GM19328 (cell line): Measurements from ENCODE around the gene GET4.

Experiments
- ATAC-seq: cut with Tn5 transposase; IDR thresholded peaks from one replicate; pipeline ENCODE4 v1.9.1; 2021; ENCODE audit warnings: mild to moderate bottlenecking, moderate library complexity; ENCODE audit not compliant: unreplicated experiment

The GET4 gene

GRCh38 chr7:924541-925231, 48.3 kb downstream of the GET4 start:
- peak; percentile 42 for ATAC-seq

GRCh38 chr7:925601-926000, 49.2 kb downstream of the GET4 start:
- no peak for ATAC-seq

DNA sequence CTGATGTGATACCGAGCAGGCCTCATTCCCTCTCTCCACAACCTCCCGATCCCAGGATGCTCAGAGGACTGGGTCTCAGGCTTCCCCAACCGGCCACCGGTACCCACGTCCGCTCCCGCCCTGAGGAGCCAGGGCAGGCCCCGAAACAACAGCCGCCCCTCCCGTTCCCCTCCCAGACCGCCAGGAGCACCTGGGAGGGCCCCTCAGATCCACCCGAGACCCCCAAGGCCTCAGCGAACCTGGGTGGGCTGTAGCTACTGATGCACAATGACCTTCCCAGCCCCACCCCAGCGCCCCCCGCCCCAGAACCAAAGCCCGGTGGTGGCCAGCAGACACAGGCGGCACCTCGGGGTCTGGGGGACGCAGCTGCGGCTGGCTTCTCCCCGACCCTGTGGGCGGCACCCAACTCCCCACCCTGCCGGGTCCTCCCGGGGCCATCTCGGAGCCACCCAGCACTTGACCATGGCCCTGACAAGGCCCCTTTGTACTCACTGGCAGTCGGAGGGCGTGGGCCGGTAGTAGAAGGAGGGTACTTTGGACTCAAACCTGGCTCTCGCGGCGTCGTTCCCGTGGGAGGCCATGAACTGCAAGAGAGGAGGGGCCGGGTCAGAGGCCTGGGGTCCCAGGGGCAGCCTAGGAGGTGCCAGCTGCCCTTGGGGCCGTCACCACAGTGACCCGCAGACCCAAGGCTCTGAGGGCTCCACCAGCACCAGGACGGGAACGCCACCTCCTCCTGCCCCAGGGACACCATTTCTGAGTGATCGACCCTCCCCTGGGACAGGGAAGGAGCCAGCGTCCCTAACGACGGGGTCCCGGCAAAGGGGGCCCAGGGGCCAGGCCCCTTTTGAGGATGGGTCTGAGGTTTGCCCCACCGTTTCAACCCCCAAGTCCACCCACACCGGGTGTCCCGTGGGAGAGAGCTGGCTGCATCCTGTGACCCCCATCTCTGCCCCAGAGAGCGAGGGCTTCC, 50.0 kb downstream of the GET4 start:
- ATAC-seq, result no peak

- ATAC-seq, result no peak
Observed at GRCh38 chr7:927031-927671, 50.8 kb downstream of the GET4 start.

DNA sequence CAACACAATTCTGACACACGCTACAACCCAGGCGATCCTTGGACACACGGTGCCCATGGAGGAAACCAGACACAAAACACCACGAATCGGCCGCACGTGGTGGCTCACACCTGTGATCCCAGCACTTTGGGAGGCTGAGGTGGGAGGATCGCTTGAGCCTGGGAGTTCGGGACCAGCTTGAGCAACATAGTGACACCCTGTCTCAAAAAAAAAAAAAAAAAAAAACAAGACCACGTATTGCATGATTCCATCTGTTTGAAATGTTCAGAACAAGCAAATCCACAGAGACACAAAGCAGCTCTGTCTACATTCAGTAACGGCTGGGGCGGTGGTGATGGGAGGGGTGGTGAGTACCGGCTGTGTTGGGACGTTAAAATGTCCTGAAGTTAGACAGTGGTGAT, 53.0 kb downstream of the GET4 start:
- ATAC-seq, result no peak

GRCh38 chr7:930975-931758, 54.8 kb downstream of the GET4 start:
- ATAC-seq, result no peak

GRCh38 chr7:931871-932650, 55.7 kb downstream of the GET4 start:
- no peak for ATAC-seq

GRCh38 chr7:932651-932975, 56.3 kb downstream of the GET4 start:
- ATAC-seq, result no peak

GRCh38 chr7:934469-935163, 58.3 kb downstream of the GET4 start:
- no peak for ATAC-seq

- ATAC-seq, result no peak
Observed at GRCh38 chr7:935164-935873, 59.0 kb downstream of the GET4 start.

GRCh38 chr7:935874-936385, 59.6 kb downstream of the GET4 start:
- no peak for ATAC-seq

DNA sequence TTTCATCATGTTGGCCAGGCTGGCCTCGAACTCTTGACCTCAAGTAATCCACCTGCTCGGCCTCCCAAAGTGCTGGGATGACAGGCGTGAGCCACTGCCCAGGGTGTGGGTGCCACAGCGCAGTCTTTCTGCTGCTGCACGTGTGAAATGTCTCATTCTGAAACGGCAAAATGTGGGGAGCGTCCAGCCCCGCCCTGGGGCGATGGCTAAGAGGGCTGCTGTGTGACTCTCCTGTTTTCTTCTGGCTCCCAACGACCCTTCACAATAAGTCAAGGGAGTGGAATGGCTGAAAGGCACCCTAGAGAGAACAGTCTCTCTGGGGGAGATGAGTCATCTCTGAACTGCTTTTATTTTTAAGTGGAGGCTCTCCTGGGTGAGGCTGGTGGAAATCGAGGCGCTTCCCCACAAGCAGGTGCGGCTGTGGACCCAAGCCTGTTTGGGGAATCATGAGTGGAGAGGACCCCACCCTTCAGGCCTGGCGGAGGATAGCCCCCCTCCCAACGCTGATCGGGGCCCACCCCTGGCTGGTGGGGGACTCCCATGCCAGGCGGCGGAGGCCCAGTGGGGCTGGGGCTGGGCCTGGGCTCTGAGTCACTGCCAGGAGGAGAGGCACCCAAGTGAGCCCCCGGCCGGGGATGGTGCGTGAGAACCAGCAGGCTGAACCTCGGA, 60.2 kb downstream of the GET4 start:
- ATAC-seq, result peak; percentile 70

GRCh38 chr7:937856-938484, 61.6 kb downstream of the GET4 start:
- no peak for ATAC-seq

DNA sequence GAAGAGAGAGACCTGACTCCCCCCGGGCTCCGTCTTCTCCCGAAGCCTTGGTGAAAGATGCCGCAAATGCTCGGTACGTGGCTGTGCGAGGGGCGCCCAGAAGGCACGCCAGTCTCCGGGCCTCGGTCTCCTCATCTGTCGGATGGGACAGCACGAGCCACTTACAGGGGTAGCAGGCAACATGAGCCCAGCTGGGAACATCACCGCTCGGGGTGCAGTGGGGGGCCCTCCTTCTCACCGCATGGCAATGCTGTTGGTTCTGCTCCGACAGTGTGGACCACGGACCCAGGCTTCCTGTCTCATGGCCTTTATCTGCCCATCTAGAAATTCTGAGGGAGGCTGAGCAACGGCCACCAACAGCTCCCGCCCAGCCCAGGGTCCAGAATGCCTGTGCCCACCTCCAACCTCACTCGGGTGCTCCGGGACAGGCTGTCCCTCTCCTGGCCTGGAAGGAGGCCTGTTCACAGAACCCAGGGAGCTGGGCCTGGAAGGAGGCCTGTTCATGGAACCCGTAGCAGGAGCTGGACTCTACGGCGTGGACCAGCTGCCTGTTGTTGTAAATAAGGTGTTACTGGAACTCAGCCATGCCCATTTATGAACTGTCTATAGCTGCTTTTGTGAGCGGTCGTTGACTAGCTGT, 62.3 kb downstream of the GET4 start:
- ATAC-seq, result no peak

DNA sequence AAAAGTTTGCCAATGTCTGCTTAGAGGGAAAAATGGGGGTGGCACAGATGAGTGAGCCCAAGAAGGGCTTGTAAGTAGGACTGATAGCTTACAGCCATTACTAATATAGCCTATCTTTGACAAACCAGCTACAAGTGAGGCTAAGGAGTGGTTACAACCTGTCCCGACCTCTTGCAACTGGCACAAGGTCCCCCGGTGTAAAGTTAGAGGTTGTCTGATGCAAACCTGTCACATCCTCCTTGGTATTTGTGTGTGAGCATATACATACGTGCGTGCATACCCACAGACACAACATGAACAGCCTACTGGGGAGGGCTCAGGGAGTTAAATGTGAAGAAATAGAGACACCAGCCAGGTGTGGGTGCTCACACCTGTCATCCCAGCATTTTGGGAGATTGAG, 63.5 kb downstream of the GET4 start:
- ATAC-seq, result no peak

DNA sequence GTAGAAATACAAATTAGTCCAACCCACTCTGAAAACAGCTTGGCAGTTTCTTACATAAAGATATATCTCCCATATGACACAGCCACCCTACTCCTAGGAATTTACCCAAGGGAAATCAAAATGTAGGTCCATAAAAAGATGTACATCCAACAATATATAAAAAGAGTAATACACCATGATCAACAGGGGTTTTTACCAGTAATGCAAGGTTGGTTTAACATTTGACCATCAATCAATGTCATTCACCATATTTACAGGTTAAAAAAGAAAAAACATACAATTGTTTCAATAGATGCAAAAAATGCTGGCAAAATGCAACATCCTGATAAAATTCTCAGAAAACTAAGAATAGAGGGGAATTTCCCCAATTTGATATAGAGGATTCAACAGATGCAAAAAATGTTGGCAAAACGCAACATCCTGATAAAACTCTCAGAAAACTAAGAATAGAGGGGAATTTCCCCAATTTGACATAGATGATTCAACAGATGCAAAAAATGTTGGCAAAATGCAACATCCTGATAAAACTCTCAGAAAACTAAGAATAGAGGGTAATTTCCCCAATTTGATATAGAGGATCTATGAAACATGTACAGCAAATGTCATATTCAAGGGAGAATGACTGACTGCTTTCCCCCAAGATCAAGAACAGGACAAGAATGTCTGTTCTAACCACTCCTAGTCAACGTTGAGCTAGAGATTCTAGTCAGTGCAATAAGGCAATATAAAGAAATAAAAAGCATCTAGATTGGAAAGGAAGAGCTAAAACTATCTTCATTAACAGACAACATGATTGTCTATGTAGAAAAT, 64.5 kb downstream of the GET4 start:
- ATAC-seq, result no peak
